NCI-H2227 (cell line): Measurements from ENCODE around the gene TBC1D22A.

ENCODE experiments used
- DNase-seq: peaks from one replicate; lab custom pipeline; 2025; ENCODE audit not compliant: unreplicated experiment; lab: John Stamatoyannopoulos, UW

The TBC1D22A gene

GRCh38 chr22:46737105-46737975 lies 25.1 kb upstream of the TBC1D22A start:
- DNase-seq = peak; percentile 36

GRCh38 chr22:46737976-46738646 lies 24.3 kb upstream of the TBC1D22A start, which contains the start of gene CERK:
Gene CERK (minus strand): TSS chr22:46738252. CDS start chr22:46738148, 104 bp downstream.
- DNase-seq = peak; percentile 61

DNA sequence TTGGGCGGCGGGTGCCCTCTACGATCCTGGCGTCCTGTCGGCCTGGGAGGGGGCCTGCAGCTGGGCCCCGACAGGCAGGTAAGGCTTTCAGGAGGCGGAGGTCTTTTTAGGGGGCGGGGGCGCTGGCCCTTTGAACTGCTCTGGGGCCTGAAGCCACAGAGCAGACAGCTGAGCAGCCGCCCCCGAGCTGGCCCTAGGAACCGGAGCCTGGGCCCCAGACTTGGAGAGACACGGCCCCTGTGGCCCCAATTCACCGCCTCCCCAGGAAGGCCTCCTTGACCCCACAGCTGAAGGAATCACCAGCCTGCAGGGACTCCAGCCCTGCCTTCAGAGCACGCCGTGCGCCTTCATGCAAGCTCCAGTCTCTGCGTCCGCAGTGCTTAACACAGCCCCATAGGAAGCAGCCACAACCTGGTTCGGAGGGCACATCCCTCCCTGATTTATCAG lies 23.8 kb upstream of the TBC1D22A start:
- no peak for DNase-seq

DNA sequence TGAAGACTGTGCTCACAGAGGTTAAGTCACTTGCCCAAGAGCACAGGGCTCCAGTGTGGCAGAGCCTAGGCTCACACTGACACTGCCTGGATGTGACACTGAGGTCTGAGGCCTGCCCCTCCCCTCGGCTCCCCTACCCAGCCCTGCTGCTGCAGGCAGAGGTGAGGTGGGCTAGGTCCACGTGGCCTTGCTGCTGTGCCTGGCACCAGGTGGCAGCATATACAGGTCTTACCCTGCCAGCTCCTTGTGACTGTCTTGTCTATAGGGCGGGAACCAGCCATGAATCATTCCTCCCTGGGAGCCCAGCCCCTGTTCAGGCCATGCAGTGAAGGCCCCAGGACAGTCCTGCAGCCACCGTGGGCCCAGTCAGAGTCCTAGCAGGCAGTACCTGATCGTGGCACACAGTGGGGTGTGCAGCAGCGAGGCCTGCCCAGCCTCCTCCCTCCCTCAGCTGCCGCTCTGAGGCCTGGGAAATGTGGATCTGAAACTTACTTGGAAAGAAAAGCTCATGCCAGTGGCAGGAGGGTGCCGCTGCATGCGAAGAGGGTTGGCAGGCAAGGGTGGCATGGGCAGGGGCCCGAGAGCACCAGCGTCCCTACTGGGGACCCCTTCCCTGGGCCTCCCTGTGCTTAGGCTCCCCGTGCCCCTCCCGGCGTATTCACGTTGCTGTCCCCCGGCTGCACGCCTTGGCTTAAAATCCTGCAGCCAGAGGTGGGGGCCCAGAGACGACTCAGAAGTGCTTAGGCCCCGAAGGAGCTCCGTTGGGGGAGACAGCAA lies 23.2 kb upstream of the TBC1D22A start:
- peak; percentile 32 for DNase-seq

GRCh38 chr22:46740910-46741780 lies 21.3 kb upstream of the TBC1D22A start:
- no peak for DNase-seq

- no peak for DNase-seq
Measured at GRCh38 chr22:46741974-46742519, 20.4 kb upstream of the TBC1D22A start.

DNA sequence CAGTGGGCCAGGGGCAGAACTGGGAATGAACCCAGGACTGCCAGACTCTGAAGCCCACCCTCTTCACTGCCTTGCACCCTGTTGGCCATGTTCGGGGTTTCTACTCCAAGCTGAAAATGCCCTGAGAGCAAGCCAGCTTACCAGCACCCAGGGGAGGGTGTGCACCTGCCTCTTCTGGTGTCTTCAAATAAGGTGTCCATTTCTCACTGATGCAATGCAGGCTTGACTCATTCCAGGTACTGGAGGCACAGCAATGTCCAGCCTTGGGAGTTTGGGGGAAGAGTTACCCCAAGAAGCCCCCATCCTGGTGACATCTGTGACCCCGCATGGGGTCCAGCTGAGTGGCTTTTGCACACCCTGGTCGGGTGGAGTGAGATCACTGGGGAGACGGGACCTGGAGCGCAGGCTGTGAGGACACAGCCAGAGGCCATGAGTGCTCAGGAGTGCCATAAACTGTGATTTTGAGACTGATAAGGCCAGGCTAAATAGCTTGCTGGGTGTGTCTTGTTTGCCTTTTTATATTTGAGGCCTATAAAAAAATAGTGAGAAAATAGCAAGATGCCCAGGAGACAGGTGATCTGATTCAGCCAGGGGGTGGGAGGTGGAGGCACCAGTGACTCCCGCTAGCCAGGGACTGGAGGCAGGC lies 19.8 kb upstream of the TBC1D22A start:
- no peak for DNase-seq

GRCh38 chr22:46744581-46744980 lies 17.9 kb upstream of the TBC1D22A start:
- no peak for DNase-seq

- no peak for DNase-seq
Measured at GRCh38 chr22:46746192-46746591, 16.3 kb upstream of the TBC1D22A start.

- no peak for DNase-seq
Measured at GRCh38 chr22:46746620-46747019, 15.8 kb upstream of the TBC1D22A start.

GRCh38 chr22:46747646-46748045 lies 14.8 kb upstream of the TBC1D22A start:
- DNase-seq = no peak

DNA sequence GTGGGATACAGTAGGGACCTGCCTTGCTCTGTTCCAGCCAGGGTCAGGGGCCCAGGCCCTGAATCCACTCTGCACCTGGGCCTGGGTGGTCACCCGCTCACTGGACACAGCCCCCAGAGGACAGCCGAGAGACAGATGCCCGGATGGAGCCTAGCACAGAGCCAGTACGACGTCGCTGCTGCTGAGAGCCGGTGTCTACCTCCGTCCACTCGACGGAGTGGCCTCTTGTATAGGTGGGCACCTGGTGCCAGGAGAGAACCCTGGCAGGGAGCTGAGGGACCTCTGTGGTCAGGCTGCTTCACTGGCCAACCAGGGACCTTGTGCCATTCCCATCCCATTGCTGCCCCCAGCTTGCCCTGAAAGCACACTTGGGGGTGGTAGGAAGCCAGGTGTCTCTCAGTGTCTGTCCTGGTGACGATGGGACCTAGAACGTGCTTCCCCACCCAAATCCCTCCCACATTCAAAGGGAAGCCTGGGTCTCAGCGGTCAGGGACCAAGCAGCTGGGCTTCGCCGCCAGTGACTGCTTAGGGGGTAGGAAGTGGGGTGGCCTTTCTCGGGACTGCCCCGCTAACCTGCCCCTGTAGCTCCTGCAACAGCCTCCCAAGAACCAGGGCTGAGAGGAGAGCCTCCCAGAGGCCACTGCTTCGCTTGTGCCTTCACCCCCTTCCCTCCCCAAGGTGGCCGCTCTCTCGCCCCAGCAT lies 14.1 kb upstream of the TBC1D22A start:
- no peak for DNase-seq

- DNase-seq = no peak
Measured at GRCh38 chr22:46748908-46749675, 13.4 kb upstream of the TBC1D22A start.

DNA sequence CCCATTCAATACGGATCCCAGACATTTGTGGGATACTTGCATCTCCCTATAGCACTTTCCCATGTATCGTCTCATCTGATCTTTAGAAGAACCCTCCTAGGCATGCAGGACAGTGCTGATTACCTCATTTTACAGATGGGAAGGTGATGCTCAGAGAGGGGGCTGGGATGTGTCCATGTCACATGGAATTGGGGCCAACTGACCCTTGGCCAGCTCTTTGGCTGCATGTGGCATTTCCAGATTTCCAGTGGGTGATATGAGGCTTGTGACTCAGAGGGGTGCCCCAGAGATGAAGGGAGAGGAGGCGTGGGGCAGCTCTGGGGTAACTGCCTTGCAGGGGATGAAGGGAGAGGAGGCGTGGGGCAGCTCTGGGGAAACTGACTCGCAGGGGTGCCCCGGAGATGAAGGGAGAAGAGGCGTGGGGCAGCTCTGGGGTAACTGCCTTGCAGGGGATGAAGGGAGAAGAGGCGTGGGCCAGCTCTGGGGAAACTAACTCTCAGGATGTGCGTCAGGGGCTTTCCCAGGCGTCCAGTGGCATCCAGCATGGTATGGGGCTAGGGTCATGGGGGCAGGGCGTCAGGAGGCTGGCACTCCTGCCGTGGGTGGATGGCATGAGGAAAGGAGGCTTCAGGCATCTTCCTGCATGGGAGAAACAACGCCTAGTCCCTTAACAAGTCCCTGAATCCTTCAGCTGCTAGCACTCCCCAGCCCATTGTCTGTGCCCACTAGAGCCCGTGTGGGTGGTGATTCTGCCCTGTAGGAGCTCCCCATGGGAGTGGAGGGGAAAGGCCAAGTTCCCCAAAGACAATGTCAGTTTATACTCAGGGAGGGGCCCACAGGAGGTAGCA lies 12.5 kb upstream of the TBC1D22A start:
- DNase-seq = no peak

DNA sequence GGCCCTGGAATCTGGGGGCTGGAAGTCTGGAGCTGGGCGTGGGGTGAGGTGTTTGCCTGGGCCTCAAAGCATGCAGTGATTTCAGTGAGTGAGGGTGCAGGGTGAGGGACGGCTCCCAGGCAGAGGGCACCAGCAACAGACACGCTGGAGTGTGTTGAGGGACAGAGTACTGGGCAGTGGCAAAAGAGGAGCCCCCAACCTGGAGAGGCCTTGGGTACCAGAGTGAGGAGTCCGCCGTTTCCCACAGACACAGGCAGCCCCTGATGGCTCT lies 12.0 kb upstream of the TBC1D22A start:
- DNase-seq = no peak

- DNase-seq = no peak
Measured at GRCh38 chr22:46750863-46751443, 11.5 kb upstream of the TBC1D22A start.

DNA sequence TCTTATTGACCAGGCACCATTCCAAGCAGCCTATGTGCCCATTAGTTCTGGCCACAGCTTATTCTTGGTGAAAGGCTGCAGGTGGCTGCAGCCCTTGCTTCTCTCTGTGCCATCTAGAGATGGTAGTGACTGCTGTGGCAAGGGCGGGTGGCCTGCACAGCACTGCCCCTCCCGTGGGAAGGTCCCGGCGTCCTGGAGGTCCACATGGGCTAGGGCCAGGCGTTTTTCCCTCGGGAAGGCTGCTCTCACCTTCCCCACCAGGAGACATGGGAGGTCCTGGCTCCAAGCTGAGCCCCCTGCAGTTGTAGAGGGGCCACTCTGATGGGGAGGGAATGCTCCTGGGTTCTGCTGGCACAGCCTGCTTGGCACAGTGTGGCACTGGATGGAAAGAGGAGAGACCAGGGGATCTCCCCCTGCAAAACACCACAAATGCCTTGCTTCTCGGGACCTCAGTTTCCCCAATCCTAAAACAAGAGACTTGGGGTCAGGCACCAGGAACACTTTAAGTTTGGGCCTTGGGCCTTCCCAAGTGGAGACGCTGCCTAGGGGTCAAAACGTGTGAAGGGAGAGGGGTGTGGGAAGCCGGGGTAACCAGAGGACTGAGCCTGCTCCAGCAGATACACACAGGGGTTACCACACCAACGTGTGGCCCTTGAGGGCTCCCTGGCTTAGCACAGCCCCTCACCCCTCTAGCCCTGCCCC lies 10.0 kb upstream of the TBC1D22A start:
- DNase-seq = no peak
